ENCODE measurements around the gene ZNF774. TPM values are rescaled to one million over a fixed set of nuclear protein-coding genes. Genes with fewer than 3 reads are reported as not detected.

The ZNF774 gene
- total and polyA plus RNA-seq, 2 of the 13 experiments (the other 11 are each of a cell fraction or from before 2014, with no cell fraction given): 0.59 to 1.4 TPM

- TF ChIP-seq, protein P1, sequence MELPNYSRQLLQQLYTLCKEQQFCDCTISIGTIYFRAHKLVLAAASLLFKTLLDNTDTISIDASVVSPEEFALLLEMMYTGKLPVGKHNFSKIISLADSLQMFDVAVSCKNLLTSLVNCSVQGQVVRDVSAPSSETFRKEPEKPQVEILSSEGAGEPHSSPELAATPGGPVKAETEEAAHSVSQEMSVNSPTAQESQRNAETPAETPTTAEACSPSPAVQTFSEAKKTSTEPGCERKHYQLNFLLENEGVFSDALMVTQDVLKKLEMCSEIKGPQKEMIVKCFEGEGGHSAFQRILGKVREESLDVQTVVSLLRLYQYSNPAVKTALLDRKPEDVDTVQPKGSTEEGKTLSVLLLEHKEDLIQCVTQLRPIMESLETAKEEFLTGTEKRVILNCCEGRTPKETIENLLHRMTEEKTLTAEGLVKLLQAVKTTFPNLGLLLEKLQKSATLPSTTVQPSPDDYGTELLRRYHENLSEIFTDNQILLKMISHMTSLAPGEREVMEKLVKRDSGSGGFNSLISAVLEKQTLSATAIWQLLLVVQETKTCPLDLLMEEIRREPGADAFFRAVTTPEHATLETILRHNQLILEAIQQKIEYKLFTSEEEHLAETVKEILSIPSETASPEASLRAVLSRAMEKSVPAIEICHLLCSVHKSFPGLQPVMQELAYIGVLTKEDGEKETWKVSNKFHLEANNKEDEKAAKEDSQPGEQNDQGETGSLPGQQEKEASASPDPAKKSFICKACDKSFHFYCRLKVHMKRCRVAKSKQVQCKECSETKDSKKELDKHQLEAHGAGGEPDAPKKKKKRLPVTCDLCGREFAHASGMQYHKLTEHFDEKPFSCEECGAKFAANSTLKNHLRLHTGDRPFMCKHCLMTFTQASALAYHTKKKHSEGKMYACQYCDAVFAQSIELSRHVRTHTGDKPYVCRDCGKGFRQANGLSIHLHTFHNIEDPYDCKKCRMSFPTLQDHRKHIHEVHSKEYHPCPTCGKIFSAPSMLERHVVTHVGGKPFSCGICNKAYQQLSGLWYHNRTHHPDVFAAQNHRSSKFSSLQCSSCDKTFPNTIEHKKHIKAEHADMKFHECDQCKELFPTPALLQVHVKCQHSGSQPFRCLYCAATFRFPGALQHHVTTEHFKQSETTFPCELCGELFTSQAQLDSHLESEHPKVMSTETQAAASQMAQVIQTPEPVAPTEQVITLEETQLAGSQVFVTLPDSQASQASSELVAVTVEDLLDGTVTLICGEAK (IDR thresholded peaks at IDR 0.05): no peak
- TF ChIP-seq, protein P1 (CRISPR knock-in tag; IDR thresholded peaks at IDR 0.05): no peak; the same call in 1 of the 2 replicates
- TF ChIP-seq NCOR1 (IDR thresholded peaks at IDR 0.05; ENCODE audit: borderline replicate concordance, low read length): no peak
- TF ChIP-seq HNRNPK (IDR thresholded peaks at IDR 0.05; ENCODE audit: low read depth, low read length, poor library complexity, severe bottlenecking): no peak
- TF ChIP-seq ZNF280B (CRISPR knock-in tag; IDR thresholded peaks at IDR 0.05; ENCODE audit: borderline replicate concordance): peak; percentile 42; the same call in 1 of the 2 replicates
- TF ChIP-seq, protein P2, sequence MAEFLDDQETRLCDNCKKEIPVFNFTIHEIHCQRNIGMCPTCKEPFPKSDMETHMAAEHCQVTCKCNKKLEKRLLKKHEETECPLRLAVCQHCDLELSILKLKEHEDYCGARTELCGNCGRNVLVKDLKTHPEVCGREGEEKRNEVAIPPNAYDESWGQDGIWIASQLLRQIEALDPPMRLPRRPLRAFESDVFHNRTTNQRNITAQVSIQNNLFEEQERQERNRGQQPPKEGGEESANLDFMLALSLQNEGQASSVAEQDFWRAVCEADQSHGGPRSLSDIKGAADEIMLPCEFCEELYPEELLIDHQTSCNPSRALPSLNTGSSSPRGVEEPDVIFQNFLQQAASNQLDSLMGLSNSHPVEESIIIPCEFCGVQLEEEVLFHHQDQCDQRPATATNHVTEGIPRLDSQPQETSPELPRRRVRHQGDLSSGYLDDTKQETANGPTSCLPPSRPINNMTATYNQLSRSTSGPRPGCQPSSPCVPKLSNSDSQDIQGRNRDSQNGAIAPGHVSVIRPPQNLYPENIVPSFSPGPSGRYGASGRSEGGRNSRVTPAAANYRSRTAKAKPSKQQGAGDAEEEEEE (CRISPR knock-in tag; IDR thresholded peaks at IDR 0.05; ENCODE audit: borderline replicate concordance): no peak
- no peak for TF ChIP-seq ZNF296 (CRISPR knock-in tag; conservative IDR thresholded peaks at IDR 0.05)
- no peak for TF ChIP-seq KLF15 (CRISPR knock-in tag; IDR thresholded peaks at IDR 0.05; ENCODE audit: borderline replicate concordance)
- peak; percentile 99 for TF ChIP-seq NFYB (CRISPR knock-in tag; IDR thresholded peaks at IDR 0.05)
- no peak for TF ChIP-seq GTF3A (CRISPR knock-in tag; conservative IDR thresholded peaks at IDR 0.05)
- 0 out of 2 replicates have a peak, but pooled peaks have one; percentile 33 for TF ChIP-seq ZNF776 (CRISPR knock-in tag; IDR thresholded peaks at IDR 0.05)
- TF ChIP-seq, protein P3, sequence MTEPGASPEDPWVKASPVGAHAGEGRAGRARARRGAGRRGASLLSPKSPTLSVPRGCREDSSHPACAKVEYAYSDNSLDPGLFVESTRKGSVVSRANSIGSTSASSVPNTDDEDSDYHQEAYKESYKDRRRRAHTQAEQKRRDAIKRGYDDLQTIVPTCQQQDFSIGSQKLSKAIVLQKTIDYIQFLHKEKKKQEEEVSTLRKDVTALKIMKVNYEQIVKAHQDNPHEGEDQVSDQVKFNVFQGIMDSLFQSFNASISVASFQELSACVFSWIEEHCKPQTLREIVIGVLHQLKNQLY (CRISPR knock-in tag; IDR thresholded peaks at IDR 0.05): no peak
- TF ChIP-seq NCOA2 (CRISPR knock-in tag; IDR thresholded peaks at IDR 0.05): no peak
- no peak for TF ChIP-seq ZNF251 (CRISPR knock-in tag; IDR thresholded peaks at IDR 0.05)
- TF ChIP-seq DNMT3B (CRISPR knock-in tag; conservative IDR thresholded peaks at IDR 0.05): 0 out of 2 replicates have a peak, but pooled peaks have one; percentile 28
- TF ChIP-seq ZNF382 (CRISPR knock-in tag; IDR thresholded peaks at IDR 0.05; ENCODE audit: borderline replicate concordance): no peak
Observed at GRCh38 chr15:90352107-90352893, at the start of gene ZNF774 (continued).
